Omental fat pad (tissue), 4 donors: ENCODE data around the gene C10orf90. TPM values are rescaled to one million over a fixed set of nuclear protein-coding genes. Genes with fewer than 3 reads are reported as not detected.

Experiments
- ATAC-seq: fragments of 150-250 bp; one replicate; pipeline ENCODE4 v1.9.1; 2016; ENCODE audit warnings: mild to moderate bottlenecking, moderate library complexity; ENCODE audit not compliant: low FRiP score
- DNase-seq: peaks from one replicate; pipeline ENCODE4 v3.0.0-alpha.2; 2019; ENCODE audit warnings: low spot score
- total RNA-seq, 4 donors: library from RNA; depleted of rRNA; stranded (reverse); fragments of >200 nt; gene quantifications; one replicate each; pipeline ENCODE4 v1.1.0, GENCODE V29; 2016
- TF ChIP-seq, protein P1 (sequence below), 3 donors: fragments of 450-650 bp; IDR thresholded peaks; one replicate each; pipeline ENCODE4 v1.5.1; 2016 to 2017; ENCODE audit warnings: antibody characterized with exemption in 3 of 3, mild to moderate bottlenecking in 3 of 3, moderate library complexity in 2 of 3

Gene C10orf90
- total RNA-seq, 4 donors from 2014 or later = 0.72 to 0.75 TPM; not detected in 2

GRCh38 chr10:126439942-126440341 lies 230.6 kb downstream of the C10orf90 start:
- no peak for DNase-seq
- TF ChIP-seq, protein P1, sequence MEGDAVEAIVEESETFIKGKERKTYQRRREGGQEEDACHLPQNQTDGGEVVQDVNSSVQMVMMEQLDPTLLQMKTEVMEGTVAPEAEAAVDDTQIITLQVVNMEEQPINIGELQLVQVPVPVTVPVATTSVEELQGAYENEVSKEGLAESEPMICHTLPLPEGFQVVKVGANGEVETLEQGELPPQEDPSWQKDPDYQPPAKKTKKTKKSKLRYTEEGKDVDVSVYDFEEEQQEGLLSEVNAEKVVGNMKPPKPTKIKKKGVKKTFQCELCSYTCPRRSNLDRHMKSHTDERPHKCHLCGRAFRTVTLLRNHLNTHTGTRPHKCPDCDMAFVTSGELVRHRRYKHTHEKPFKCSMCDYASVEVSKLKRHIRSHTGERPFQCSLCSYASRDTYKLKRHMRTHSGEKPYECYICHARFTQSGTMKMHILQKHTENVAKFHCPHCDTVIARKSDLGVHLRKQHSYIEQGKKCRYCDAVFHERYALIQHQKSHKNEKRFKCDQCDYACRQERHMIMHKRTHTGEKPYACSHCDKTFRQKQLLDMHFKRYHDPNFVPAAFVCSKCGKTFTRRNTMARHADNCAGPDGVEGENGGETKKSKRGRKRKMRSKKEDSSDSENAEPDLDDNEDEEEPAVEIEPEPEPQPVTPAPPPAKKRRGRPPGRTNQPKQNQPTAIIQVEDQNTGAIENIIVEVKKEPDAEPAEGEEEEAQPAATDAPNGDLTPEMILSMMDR (IDR thresholded peaks at IDR 0.05) = no peak

DNA sequence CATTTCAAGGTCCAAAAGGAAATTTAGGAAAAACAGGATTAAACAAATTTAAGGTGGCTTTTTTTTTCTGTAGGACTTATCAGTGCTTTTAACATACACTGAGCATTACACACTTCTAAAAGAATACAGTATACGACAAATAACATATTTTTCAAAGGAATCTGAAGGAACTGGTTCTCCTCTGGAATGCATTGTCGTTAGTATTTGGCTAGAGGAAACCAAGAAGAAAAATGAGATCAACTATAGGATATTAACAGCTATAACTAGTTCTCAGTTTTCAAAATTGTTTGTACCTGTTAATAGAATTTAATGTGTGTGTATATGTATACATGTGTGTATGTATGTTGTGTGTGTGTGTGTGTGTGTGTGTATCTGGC lies 232.1 kb downstream of the C10orf90 start:
- DNase-seq (no peak), ATAC-seq (no peak)
- TF ChIP-seq, protein P1 (IDR thresholded peaks at IDR 0.05) = no peak

More at GRCh38 chr10:126439942-126440341, 230.6 kb downstream of the C10orf90 start:
- no peak for ATAC-seq

- no peak for DNase-seq
- no peak for ATAC-seq
- TF ChIP-seq, protein P1 (IDR thresholded peaks at IDR 0.05) = no peak
Observed at GRCh38 chr10:126437635-126438406, 232.7 kb downstream of the C10orf90 start.

DNA sequence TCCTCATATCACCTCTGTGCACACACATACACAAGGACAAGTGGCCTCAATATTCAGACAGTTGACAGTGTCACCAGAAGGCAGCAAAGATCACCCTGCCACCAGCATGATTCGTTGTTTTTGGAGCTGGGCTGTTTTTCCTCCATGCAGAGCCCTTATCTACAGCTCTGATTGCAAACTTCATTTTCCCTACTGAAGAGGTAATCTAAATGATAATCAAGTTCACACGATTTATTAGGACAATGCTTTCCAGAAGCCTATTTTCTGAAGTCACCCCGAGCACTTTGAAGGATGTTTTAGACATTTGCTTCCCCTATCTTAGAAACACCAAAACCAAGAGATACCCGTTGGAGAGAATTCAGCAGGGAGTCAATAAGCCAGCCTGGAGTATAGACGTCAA lies 236.3 kb downstream of the C10orf90 start:
- DNase-seq (no peak), ATAC-seq (no peak)
- TF ChIP-seq, protein P1 (IDR thresholded peaks at IDR 0.05) = no peak

GRCh38 chr10:126433351-126433750 lies 237.1 kb downstream of the C10orf90 start:
- no peak for ATAC-seq
- no peak for DNase-seq
- TF ChIP-seq, protein P1 (IDR thresholded peaks at IDR 0.05) = no peak

DNA sequence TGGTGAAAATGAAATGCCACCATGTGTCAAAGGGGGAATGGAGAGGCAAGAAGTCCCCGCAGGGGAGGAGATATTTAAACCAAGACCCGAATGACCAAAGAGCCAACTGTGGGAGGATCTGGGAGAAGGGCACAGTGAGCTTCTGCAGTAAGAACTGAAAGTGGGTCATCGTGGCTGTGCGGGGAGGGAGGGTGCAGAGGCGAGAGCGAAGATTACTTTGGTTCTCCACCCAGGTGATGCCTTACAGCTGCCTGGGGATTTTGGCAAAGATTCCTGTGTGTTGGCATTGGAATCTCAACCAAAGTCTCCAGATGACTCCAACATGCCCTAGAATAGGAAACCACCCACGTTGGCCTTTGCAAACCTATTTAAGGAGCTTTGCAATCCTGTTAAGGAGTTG lies 238.0 kb downstream of the C10orf90 start:
- TF ChIP-seq, protein P1 (IDR thresholded peaks at IDR 0.05) = no peak
- DNase-seq (no peak), ATAC-seq (no peak)

GRCh38 chr10:126431816-126432215 lies 238.7 kb downstream of the C10orf90 start:
- TF ChIP-seq, protein P1 (IDR thresholded peaks at IDR 0.05) = no peak
- no peak for DNase-seq
- ATAC-seq = no peak
